GM21619 (cell line): ENCODE measurements around the gene SNX10.
A peak's percentile ranks its signal among the peaks of the same experiment; 100 is the strongest.
"Not testable (repeated sequence)": the region's sequence is repeated elsewhere in the genome, so short reads cannot be mapped to it uniquely, and the experiment has no call there.

Experiments used
- ATAC-seq: cut with Tn5 transposase; IDR thresholded peaks from one replicate; pipeline ENCODE4 v1.9.1; 2021; ENCODE audit not compliant: unreplicated experiment

The SNX10 gene

GRCh38 chr7:26291699-26292538, at the start of gene SNX10:
Gene SNX10 (plus strand): TSS chr7:26291862. CDS start chr7:26346443, 54,581 bp downstream.
- ATAC-seq = peak; percentile 66

- no peak for ATAC-seq
These were observed 46.5 kb upstream of the SNX10 start for GRCh38 chr7:26245150-26245549.

- ATAC-seq = no peak
These were observed 41.4 kb upstream of the SNX10 start for GRCh38 chr7:26250239-26250638.

- not testable (repeated sequence) for ATAC-seq
These were observed 29.8 kb upstream of the SNX10 start for GRCh38 chr7:26261866-26262265.

GRCh38 chr7:26265065-26265464, 26.6 kb upstream of the SNX10 start:
- ATAC-seq = no peak

GRCh38 chr7:26265499-26266075, 26.1 kb upstream of the SNX10 start:
- ATAC-seq = no peak

GRCh38 chr7:26267601-26268166, 24.0 kb upstream of the SNX10 start:
- no peak for ATAC-seq

GRCh38 chr7:26275213-26275612, 16.4 kb upstream of the SNX10 start:
- no peak for ATAC-seq

GRCh38 chr7:26278770-26279169, 12.9 kb upstream of the SNX10 start:
- no peak for ATAC-seq

GRCh38 chr7:26279405-26279804, 12.3 kb upstream of the SNX10 start:
- ATAC-seq = peak; percentile 62

- ATAC-seq = no peak
These were observed 11.6 kb upstream of the SNX10 start for GRCh38 chr7:26280097-26280496.

- no peak for ATAC-seq
These were observed 10.9 kb upstream of the SNX10 start for GRCh38 chr7:26280723-26281122.

- ATAC-seq = no peak
These were observed 7.2 kb upstream of the SNX10 start for GRCh38 chr7:26284477-26284876.

- no peak for ATAC-seq
These were observed 6.5 kb upstream of the SNX10 start for GRCh38 chr7:26284995-26285632.

- no peak for ATAC-seq
These were observed 5.5 kb upstream of the SNX10 start for GRCh38 chr7:26286157-26286556.

GRCh38 chr7:26288126-26288525, 3.5 kb upstream of the SNX10 start:
- not testable (repeated sequence) for ATAC-seq

- no peak for ATAC-seq
These were observed 411 bp upstream of the SNX10 start for GRCh38 chr7:26291251-26291650.

GRCh38 chr7:26292768-26293560, 1.3 kb downstream of the SNX10 start:
- no peak for ATAC-seq

GRCh38 chr7:26293569-26294308, 2.1 kb downstream of the SNX10 start:
- ATAC-seq = peak; percentile 65

- no peak for ATAC-seq
These were observed 3.4 kb downstream of the SNX10 start for GRCh38 chr7:26295015-26295414.
